ENCODE data around the gene CASKIN1. TPM values are rescaled to one million over a fixed set of nuclear protein-coding genes. Genes with fewer than 3 reads are reported as not detected.
A peak's percentile ranks its signal among the peaks of the same experiment; 100 is the strongest.

Gene CASKIN1
- total RNA-seq, 1 experiment from 2014 or later, result 7.9 TPM

DNA sequence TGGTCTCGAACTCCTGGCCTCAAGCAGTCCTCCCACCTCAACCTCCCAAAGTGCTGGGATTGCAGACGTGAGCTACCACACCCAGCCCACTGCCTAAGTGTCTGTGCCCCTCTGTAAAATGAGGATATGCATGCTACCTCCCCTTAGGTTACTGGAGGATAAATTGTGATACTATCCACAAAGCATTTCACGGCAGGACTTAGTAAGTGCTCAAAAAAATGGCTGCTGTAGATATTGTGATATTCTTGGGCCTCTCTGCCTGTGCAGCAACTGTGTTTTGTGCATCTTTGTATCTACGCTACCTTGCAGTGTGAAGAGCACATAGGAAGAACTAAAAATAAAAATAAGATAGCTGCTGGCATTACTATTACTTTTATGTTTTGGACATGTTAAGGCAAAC is 1.9 kb upstream of the CASKIN1 start:
- Mint-ChIP-seq H3K4me3 (peak overlapping the region; percentile 12 to 73; a peak in 3 of 5 replicates), H3K36me3 (ENCODE audit: insufficient read depth in 1 of 3, low read depth in 3 of 3) (no peaks in the 10 kb centered on the region), H3K4me1 (peaks cover 4% of the 10 kb centered on the region in 2 experiments; a peak in 1 of 4 replicates), H3K27me3 (ENCODE audit: low read depth) (peaks cover 58% of the 10 kb centered on the region), H3K27ac (no peak overlapping the region), H3K9me3 (0 out of 5 replicates have a peak, but pooled peaks cover 0 to under 1% of the 10 kb centered on the region in 2 experiments)
- Histone ChIP-seq H3K56ac (ENCODE audit: insufficient read length, low read depth, low read length) (no peak overlapping the region), H2BK5ac (ENCODE audit: insufficient read length, low read length) (no peak overlapping the region), H3K4me1 (ENCODE audit: insufficient read depth, low read length) (no peaks in the 10 kb centered on the region), H4K5ac (ENCODE audit: insufficient read length, low read depth, low read length) (no peak overlapping the region), H3K4me2 (ENCODE audit: insufficient read depth, insufficient read length, low read length) (no peak overlapping the region), H3K27ac (ENCODE audit: insufficient read length, low read depth, low read length) (no peak overlapping the region), H2BK15ac (ENCODE audit: low read depth, low read length) (no peak overlapping the region), H3K9ac (ENCODE audit: extremely low read depth, insufficient read length, low read length) (no peak overlapping the region), H3K14ac (ENCODE audit: insufficient read depth, low read length) (no peak overlapping the region), H4K8ac (replicated peaks; ENCODE audit: insufficient read length, low read depth, low read length) (no peak overlapping the region), H2AK5ac (ENCODE audit: insufficient read length, low read length) (no peak overlapping the region), H2AFZ (ENCODE audit: low read length) (no peak overlapping the region), H3K9me3 (ENCODE audit: control insufficient read depth, low read depth, low read length) (no peaks in the 10 kb centered on the region), H3K27me3 (ENCODE audit: insufficient read depth, low read length) (peaks cover 8% of the 10 kb centered on the region; the same call in 1 of the 2 replicates), H3K23ac (ENCODE audit: insufficient read length, low read depth, low read length) (no peak overlapping the region), H3K79me2 (ENCODE audit: insufficient read depth, low read length) (no peaks in the 10 kb centered on the region), H3T11ph (ENCODE audit: low read length) (no peak overlapping the region), H2BK120ac (ENCODE audit: low read depth, low read length, poor library complexity, severe bottlenecking) (no peak overlapping the region), H3K23me2 (ENCODE audit: insufficient read length, low read depth, low read length, poor library complexity, severe bottlenecking) (peaks cover 7% of the 10 kb centered on the region), H3K79me1 (ENCODE audit: insufficient read depth, low read depth, low read length, poor library complexity, severe bottlenecking) (no peaks in the 10 kb centered on the region), H2BK12ac (ENCODE audit: insufficient read length, low read depth, low read length) (no peak overlapping the region), H3K4ac (ENCODE audit: low read depth, low read length) (no peak overlapping the region), H3K18ac (ENCODE audit: insufficient read length, low read depth, low read length) (no peak overlapping the region), H4K20me1 (ENCODE audit: control insufficient read depth, insufficient read depth, insufficient read length) (no peaks in the 10 kb centered on the region), H4K91ac (ENCODE audit: insufficient read length, low read depth, low read length) (no peak overlapping the region), H2BK20ac (ENCODE audit: low read depth, low read length, poor library complexity, severe bottlenecking) (no peak overlapping the region)
- TF ChIP-seq, protein P1, sequence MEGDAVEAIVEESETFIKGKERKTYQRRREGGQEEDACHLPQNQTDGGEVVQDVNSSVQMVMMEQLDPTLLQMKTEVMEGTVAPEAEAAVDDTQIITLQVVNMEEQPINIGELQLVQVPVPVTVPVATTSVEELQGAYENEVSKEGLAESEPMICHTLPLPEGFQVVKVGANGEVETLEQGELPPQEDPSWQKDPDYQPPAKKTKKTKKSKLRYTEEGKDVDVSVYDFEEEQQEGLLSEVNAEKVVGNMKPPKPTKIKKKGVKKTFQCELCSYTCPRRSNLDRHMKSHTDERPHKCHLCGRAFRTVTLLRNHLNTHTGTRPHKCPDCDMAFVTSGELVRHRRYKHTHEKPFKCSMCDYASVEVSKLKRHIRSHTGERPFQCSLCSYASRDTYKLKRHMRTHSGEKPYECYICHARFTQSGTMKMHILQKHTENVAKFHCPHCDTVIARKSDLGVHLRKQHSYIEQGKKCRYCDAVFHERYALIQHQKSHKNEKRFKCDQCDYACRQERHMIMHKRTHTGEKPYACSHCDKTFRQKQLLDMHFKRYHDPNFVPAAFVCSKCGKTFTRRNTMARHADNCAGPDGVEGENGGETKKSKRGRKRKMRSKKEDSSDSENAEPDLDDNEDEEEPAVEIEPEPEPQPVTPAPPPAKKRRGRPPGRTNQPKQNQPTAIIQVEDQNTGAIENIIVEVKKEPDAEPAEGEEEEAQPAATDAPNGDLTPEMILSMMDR (conservative IDR thresholded peaks at IDR 0.05), result no peak
- DNase-seq, result no peak
- WGBS (ENCODE audit: extremely low coverage, insufficient read length, low lambda C conversion rate), result no CpG with 5 or more reads among the region's 4 CpGs

All from H9 (cell line).